ENCODE data around the gene PXDC1. TPM values are rescaled to one million over a fixed set of nuclear protein-coding genes. Genes with fewer than 3 reads are reported as not detected.

Gene PXDC1
- total and polyA plus RNA-seq, 7 donors = 9.0 to 116 (median 46.7) TPM

GRCh38 chr6:3784423-3784822 is 32.9 kb upstream of the PXDC1 start:
- Histone ChIP-seq H3K4me3 (no peak overlapping the region), H3K27ac (no peak overlapping the region), H3K36me3 (no peaks in the 10 kb centered on the region), H3K27me3 (no peaks in the 10 kb centered on the region), H3K9me3 (no peaks in the 10 kb centered on the region), H3K4me1 (peaks cover 0 to 6% (median 3%) of the 10 kb centered on the region in 4 donors)
- 96 to 97% methylated on average over 12 of the region's 12 CpGs for WGBS, 2 donors
- DNase-seq = no peak
- no peak for TF ChIP-seq POLR2A (IDR thresholded peaks at IDR 0.05)
- TF ChIP-seq CTCF (IDR thresholded peaks at IDR 0.05) = no peak
- intact Hi-C loops (cut with DNase I) = no loop called here

- no peaks in the 10 kb centered on the region for H3K36me3 ChIP-seq
- H3K27ac ChIP-seq = no peak overlapping the region
- H3K27me3 ChIP-seq = no peaks in the 10 kb centered on the region
- H3K9me3 ChIP-seq = no peaks in the 10 kb centered on the region
- H3K4me1 ChIP-seq = no peaks in the 10 kb centered on the region
- TF ChIP-seq POLR2AphosphoS5 (IDR thresholded peaks at IDR 0.05) (no peak), CTCF (IDR thresholded peaks at IDR 0.05) (no peak), EP300 (IDR thresholded peaks at IDR 0.05) (no peak), POLR2A (IDR thresholded peaks at IDR 0.05) (no peak)
- intact Hi-C loops (cut with DNase I) = no loop called here
- H3K4me3 ChIP-seq = no peak overlapping the region
- peak; percentile 76 for DNase-seq
- 75 to 83% methylated on average over 17 of the region's 17 CpGs for WGBS, 2 donors
Observed at GRCh38 chr6:3782876-3783832, 31.6 kb upstream of the PXDC1 start.

GRCh38 chr6:3781504-3781903 is 30.0 kb upstream of the PXDC1 start:
- Histone ChIP-seq H3K4me1 (no peaks in the 10 kb centered on the region), H3K4me3 (no peak overlapping the region), H3K27ac (no peak overlapping the region), H3K36me3 (no peaks in the 10 kb centered on the region), H3K9me3 (no peaks in the 10 kb centered on the region), H3K27me3 (no peaks in the 10 kb centered on the region)
- intact Hi-C loops (cut with DNase I) = no loop called here
- 82 to 87% methylated on average over 8 of the region's 8 CpGs for WGBS, 2 donors
- DNase-seq = no peak
- TF ChIP-seq CTCF (IDR thresholded peaks at IDR 0.05) (no peak), POLR2A (IDR thresholded peaks at IDR 0.05) (no peak), EP300 (IDR thresholded peaks at IDR 0.05) (no peak)

- no peaks in the 10 kb centered on the region for H3K36me3 ChIP-seq
- H3K27me3 ChIP-seq = no peaks in the 10 kb centered on the region
- no peak overlapping the region for H3K4me3 ChIP-seq
- intact Hi-C loops (cut with DNase I) = no loop called here
- no peak overlapping the region for H3K27ac ChIP-seq
- DNase-seq = no peak
- WGBS, 2 donors = 93 to 94% methylated on average over 6 of the region's 6 CpGs
- H3K9me3 ChIP-seq = no peaks in the 10 kb centered on the region
- H3K4me1 ChIP-seq = no peaks in the 10 kb centered on the region
- TF ChIP-seq EP300 (IDR thresholded peaks at IDR 0.05) (no peak), CTCF (IDR thresholded peaks at IDR 0.05) (no peak), POLR2AphosphoS5 (IDR thresholded peaks at IDR 0.05) (no peak), POLR2A (IDR thresholded peaks at IDR 0.05) (no peak)
Observed at GRCh38 chr6:3779574-3779849, 28.0 kb upstream of the PXDC1 start.
